GM19351 (cell line): ENCODE measurements around the gene MRPL55.

Source experiments
- ATAC-seq: cut with Tn5 transposase; IDR thresholded peaks from one replicate; pipeline ENCODE4 v1.9.1; 2021; ENCODE audit warnings: mild to moderate bottlenecking, moderate library complexity; ENCODE audit not compliant: unreplicated experiment

MRPL55 gene

GRCh38 chr1:228060458-228061190 is 48.5 kb downstream of the MRPL55 start:
- no peak for ATAC-seq

GRCh38 chr1:228059634-228060457 is 49.3 kb downstream of the MRPL55 start:
- ATAC-seq: peak; percentile 45

GRCh38 chr1:228058949-228059633 is 50.0 kb downstream of the MRPL55 start:
- peak; percentile 14 for ATAC-seq

- no peak for ATAC-seq
Measured at GRCh38 chr1:228058172-228058948, 50.7 kb downstream of the MRPL55 start.
